IPS-15b (cell line): ENCODE data around the gene LIPK.
"Not testable (repeated sequence)": the region's sequence is repeated elsewhere in the genome, so short reads cannot be mapped to it uniquely, and the experiment has no call there.

Experiments used
- H3K27me3 ChIP-seq: one replicate; pipeline ENCODE4 v1.6.1; 2013; ENCODE audit warnings: low read length; ENCODE audit not compliant: control insufficient read depth, insufficient read depth
- H3K36me3 ChIP-seq: one replicate; pipeline ENCODE4 v1.6.1; 2013; ENCODE audit warnings: low read length; ENCODE audit not compliant: control insufficient read depth, insufficient read depth
- H3K4me1 ChIP-seq: one replicate; pipeline ENCODE4 v1.6.1; 2013; ENCODE audit warnings: mild to moderate bottlenecking, low read length; ENCODE audit not compliant: control insufficient read depth, insufficient read depth
- H3K4me3 ChIP-seq: one replicate; pipeline ENCODE4 v1.5.1; 2013; ENCODE audit warnings: low read depth, low read length
- H3K9ac ChIP-seq: one replicate; pipeline ENCODE4 v1.6.1; 2013; ENCODE audit warnings: low read depth, mild to moderate bottlenecking, low read length
- H3K9me3 ChIP-seq: one replicate; pipeline ENCODE4 v1.6.1; 2013; ENCODE audit warnings: mild to moderate bottlenecking, low read length; ENCODE audit not compliant: control insufficient read depth, insufficient read depth

The LIPK gene

DNA sequence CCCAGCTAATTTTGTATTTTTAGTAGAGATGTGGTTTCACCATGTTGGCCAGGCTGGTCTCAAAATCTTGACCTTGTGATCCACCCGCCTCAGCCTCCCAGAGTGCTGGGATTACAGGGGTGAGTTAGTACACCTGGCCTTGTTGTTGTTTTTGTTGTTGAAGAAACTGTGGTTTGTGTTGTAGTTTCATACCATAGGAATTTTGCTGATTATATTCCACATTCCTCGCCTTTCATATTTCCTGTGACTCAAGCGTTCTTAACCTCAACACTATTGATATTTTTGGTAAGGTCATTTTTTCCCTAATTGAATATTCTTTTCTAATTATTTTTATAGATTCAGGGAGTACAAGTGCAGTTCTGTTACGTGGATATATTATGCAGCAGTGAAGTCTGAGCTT is 25.1 kb upstream of the LIPK start:
- Histone ChIP-seq H3K4me1 (peaks cover 5% of the 10 kb centered on the region), H3K9me3 (no peaks in the 10 kb centered on the region)

GRCh38 chr10:88682491-88682890 is 23.6 kb upstream of the LIPK start:
- H3K9me3 ChIP-seq, result no peaks in the 10 kb centered on the region
- H3K36me3 ChIP-seq, result no peaks in the 10 kb centered on the region
- H3K4me1 ChIP-seq, result no peaks in the 10 kb centered on the region
- no peak overlapping the region for H3K9ac ChIP-seq
- H3K4me3 ChIP-seq, result no peak overlapping the region
- H3K27me3 ChIP-seq, result peaks cover 5% of the 10 kb centered on the region

More for the DNA sequence above, 25.1 kb upstream of the LIPK start:
- no peak overlapping the region for H3K4me3 ChIP-seq
- H3K27me3 ChIP-seq, result peaks cover 2% of the 10 kb centered on the region
- H3K9ac ChIP-seq, result no peak overlapping the region
- no peaks in the 10 kb centered on the region for H3K36me3 ChIP-seq

- Histone ChIP-seq H3K27me3 (peaks cover 37% of the 10 kb centered on the region), H3K9ac (no peak overlapping the region), H3K4me1 (no peaks in the 10 kb centered on the region), H3K4me3 (no peak overlapping the region), H3K9me3 (no peaks in the 10 kb centered on the region), H3K36me3 (no peaks in the 10 kb centered on the region)
Measured at GRCh38 chr10:88687853-88688467, 18.1 kb upstream of the LIPK start.

GRCh38 chr10:88689366-88689765 is 16.7 kb upstream of the LIPK start:
- no peak overlapping the region for H3K9ac ChIP-seq
- no peaks in the 10 kb centered on the region for H3K9me3 ChIP-seq
- no peaks in the 10 kb centered on the region for H3K36me3 ChIP-seq
- no peak overlapping the region for H3K4me3 ChIP-seq
- H3K4me1 ChIP-seq, result no peaks in the 10 kb centered on the region
- peaks cover 47% of the 10 kb centered on the region for H3K27me3 ChIP-seq

GRCh38 chr10:88693392-88694020 is 12.5 kb upstream of the LIPK start:
- H3K27me3 ChIP-seq, result peaks cover 73% of the 10 kb centered on the region
- no peaks in the 10 kb centered on the region for H3K36me3 ChIP-seq
- no peaks in the 10 kb centered on the region for H3K9me3 ChIP-seq
- no peaks in the 10 kb centered on the region for H3K4me1 ChIP-seq
- no peak overlapping the region for H3K4me3 ChIP-seq
- H3K9ac ChIP-seq, result no peak overlapping the region

- Histone ChIP-seq H3K4me1 (no peaks in the 10 kb centered on the region), H3K9ac (no peak overlapping the region), H3K36me3 (no peaks in the 10 kb centered on the region), H3K9me3 (no peaks in the 10 kb centered on the region), H3K4me3 (no peak overlapping the region), H3K27me3 (peaks cover 91% of the 10 kb centered on the region)
Measured at GRCh38 chr10:88702848-88703597, 3.0 kb upstream of the LIPK start.

GRCh38 chr10:88707429-88708155 is 1.5 kb downstream of the LIPK start:
- H3K9ac ChIP-seq, result no peak overlapping the region
- H3K27me3 ChIP-seq, result peaks cover 73% of the 10 kb centered on the region
- H3K4me1 ChIP-seq, result peaks cover 2% of the 10 kb centered on the region
- no peaks in the 10 kb centered on the region for H3K36me3 ChIP-seq
- no peak overlapping the region for H3K4me3 ChIP-seq
- H3K9me3 ChIP-seq, result no peaks in the 10 kb centered on the region

DNA sequence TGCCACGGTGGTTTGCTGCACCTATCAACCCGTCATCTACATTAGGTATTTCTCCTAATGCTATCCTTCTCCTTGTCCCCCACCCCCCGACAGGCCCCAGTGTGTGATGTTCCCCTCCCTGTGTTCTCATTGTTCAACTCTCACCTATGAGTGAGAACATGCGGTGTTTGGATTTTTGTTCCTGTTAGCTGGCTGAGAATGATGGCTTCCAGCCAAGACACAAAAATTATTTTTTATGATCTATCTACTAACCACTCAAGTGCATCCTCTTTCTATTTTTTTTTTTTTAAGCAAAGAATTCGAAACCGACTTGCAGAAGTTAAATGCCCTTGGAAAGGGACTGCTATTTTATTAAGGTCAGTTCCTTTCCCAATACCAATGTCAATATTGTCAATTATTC is 3.3 kb downstream of the LIPK start:
- peaks cover 68% of the 10 kb centered on the region for H3K27me3 ChIP-seq
- not testable (repeated sequence) for H3K4me3 ChIP-seq, H3K9ac ChIP-seq, H3K4me1 ChIP-seq, H3K36me3 ChIP-seq, H3K9me3 ChIP-seq

- no peak overlapping the region for H3K9ac ChIP-seq
- H3K4me1 ChIP-seq, result no peaks in the 10 kb centered on the region
- peaks cover 18% of the 10 kb centered on the region for H3K27me3 ChIP-seq
- H3K36me3 ChIP-seq, result no peaks in the 10 kb centered on the region
- H3K9me3 ChIP-seq, result no peaks in the 10 kb centered on the region
- no peak overlapping the region for H3K4me3 ChIP-seq
Measured at GRCh38 chr10:88715517-88715916, 9.5 kb downstream of the LIPK start.

DNA sequence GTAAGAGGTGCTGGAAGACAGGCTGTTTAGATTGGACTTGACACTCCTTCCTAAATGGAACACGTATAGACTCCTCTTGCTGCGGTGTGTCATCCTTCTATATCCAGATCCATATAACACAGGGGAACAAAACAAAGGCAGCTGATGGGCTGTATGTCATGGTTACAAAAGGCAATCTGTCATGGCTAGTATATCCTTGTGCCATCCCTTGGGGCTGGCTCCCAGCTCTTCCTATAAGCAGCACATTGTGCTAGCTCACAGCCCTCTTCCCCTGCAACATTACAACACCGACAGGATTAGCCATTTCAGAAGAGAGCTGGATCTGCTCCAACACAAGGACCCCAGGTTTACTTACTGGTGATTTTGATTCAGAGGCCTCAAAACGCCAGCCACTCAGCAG is 15.3 kb downstream of the LIPK start:
- H3K27me3 ChIP-seq, result peaks cover 21% of the 10 kb centered on the region
- no peaks in the 10 kb centered on the region for H3K4me1 ChIP-seq
- H3K4me3 ChIP-seq, result no peak overlapping the region
- H3K9ac ChIP-seq, result no peak overlapping the region
- no peaks in the 10 kb centered on the region for H3K36me3 ChIP-seq
- no peaks in the 10 kb centered on the region for H3K9me3 ChIP-seq

- Histone ChIP-seq H3K27me3 (peaks cover 34% of the 10 kb centered on the region), H3K4me3 (no peak overlapping the region), H3K36me3 (no peaks in the 10 kb centered on the region), H3K9me3 (no peaks in the 10 kb centered on the region), H3K9ac (no peak overlapping the region), H3K4me1 (no peaks in the 10 kb centered on the region)
Measured at GRCh38 chr10:88725798-88726197, 19.7 kb downstream of the LIPK start.
